Measurements from ENCODE around the gene HSF4. TPM values are rescaled to one million over a fixed set of nuclear protein-coding genes. Genes with fewer than 3 reads are reported as not detected.

The HSF4 gene
- polyA plus RNA-seq, 12 donors: 1.4 to 15.2 (median 4.2) TPM; not detected in 1

Other genes with a start within 250 kb of the HSF4 start
- gene CDH16, start 245.9 kb upstream of the HSF4 start, polyA plus RNA-seq (ENCODE audit: insufficient read length in 12 of 12): 1 to 10 TPM in 1 of 12 donors, under 1 TPM in 7, not detected in 4; 0.12 to 1.2 (median 0.16) TPM
- gene RRAD, start 239.2 kb upstream of the HSF4 start, polyA plus RNA-seq (ENCODE audit: insufficient read length in 12 of 12): 10 to 100 TPM in 1 of 12 donors, 1 to 10 TPM in 10, not detected in 1; 2.8 to 15.8 (median 4.8) TPM
- 10 to 100 TPM in 11 of 12 donors, not detected in 1; 33.1 to 88.0 (median 78.6) TPM for gene CIAO2B, start 230.3 kb upstream of the HSF4 start, polyA plus RNA-seq (ENCODE audit: insufficient read length in 12 of 12)
- gene CES2, start 229.2 kb upstream of the HSF4 start, polyA plus RNA-seq (ENCODE audit: insufficient read length in 12 of 12): 10 to 100 TPM in 11 of 12 donors, not detected in 1; 22.3 to 46.3 (median 29.1) TPM
- under 1 TPM in 10 of 12 donors, not detected in 2; 0.20 to 0.60 (median 0.39) TPM for gene CES3, start 203.5 kb upstream of the HSF4 start, polyA plus RNA-seq (ENCODE audit: insufficient read length in 12 of 12)
- 10 to 100 TPM in 1 of 12 donors, 1 to 10 TPM in 9, not detected in 2; 1.5 to 14.7 (median 2.5) TPM for gene CES4A, start 176.2 kb upstream of the HSF4 start, polyA plus RNA-seq (ENCODE audit: insufficient read length in 12 of 12)
- gene CBFB, start 135.6 kb upstream of the HSF4 start, polyA plus RNA-seq (ENCODE audit: insufficient read length in 12 of 12): 10 to 100 TPM in 11 of 12 donors, not detected in 1; 35.5 to 56.0 (median 42.3) TPM
- 10 to 100 TPM in 11 of 12 donors, not detected in 1; 16.2 to 23.9 (median 19.7) TPM for gene PHAF1, start 54.8 kb upstream of the HSF4 start, polyA plus RNA-seq (ENCODE audit: insufficient read length in 12 of 12)
- 10 to 100 TPM in 5 of 12 donors, 1 to 10 TPM in 6, not detected in 1; 7.1 to 17.2 (median 9.7) TPM for gene B3GNT9, start 13.7 kb upstream of the HSF4 start, polyA plus RNA-seq (ENCODE audit: insufficient read length in 12 of 12)
- 1 to 10 TPM in 10 of 12 donors, not detected in 2; 2.0 to 5.8 (median 3.2) TPM for gene TRADD, start 4.8 kb upstream of the HSF4 start, polyA plus RNA-seq (ENCODE audit: insufficient read length in 12 of 12)
- gene FBXL8, start 4.8 kb upstream of the HSF4 start, polyA plus RNA-seq (ENCODE audit: insufficient read length in 12 of 12): 1 to 10 TPM in 9 of 12 donors, under 1 TPM in 1, not detected in 2; 0.74 to 3.7 (median 2.1) TPM
- 10 to 100 TPM in 11 of 12 donors, not detected in 1; 16.3 to 42.3 (median 34.2) TPM for gene NOL3, start 5.8 kb downstream of the HSF4 start, polyA plus RNA-seq (ENCODE audit: insufficient read length in 12 of 12)
- 10 to 100 TPM in 11 of 12 donors, not detected in 1; 12.3 to 43.5 (median 16.9) TPM for gene MATCAP1, start 19.2 kb downstream of the HSF4 start, polyA plus RNA-seq (ENCODE audit: insufficient read length in 12 of 12)
- gene EXOC3L1, start 25.4 kb downstream of the HSF4 start, polyA plus RNA-seq (ENCODE audit: insufficient read length in 12 of 12): 10 to 100 TPM in 3 of 12 donors, 1 to 10 TPM in 8, not detected in 1; 5.7 to 13.6 (median 8.1) TPM
- gene E2F4, start 27.4 kb downstream of the HSF4 start, polyA plus RNA-seq (ENCODE audit: insufficient read length in 12 of 12): 10 to 100 TPM in 11 of 12 donors, not detected in 1; 29.4 to 85.1 (median 41.0) TPM
- 1 to 10 TPM in 5 of 12 donors, under 1 TPM in 5, not detected in 2; 0.49 to 4.7 (median 1.0) TPM for gene ELMO3, start 34.4 kb downstream of the HSF4 start, polyA plus RNA-seq (ENCODE audit: insufficient read length in 12 of 12)
- 10 to 100 TPM in 11 of 12 donors, not detected in 1; 15.1 to 23.7 (median 18.1) TPM for gene TMEM208, start 62.4 kb downstream of the HSF4 start, polyA plus RNA-seq (ENCODE audit: insufficient read length in 12 of 12)
- 10 to 100 TPM in 11 of 12 donors, not detected in 1; 16.3 to 32.4 (median 20.6) TPM for gene FHOD1, start 82.7 kb downstream of the HSF4 start, polyA plus RNA-seq (ENCODE audit: insufficient read length in 12 of 12)
- 1 to 10 TPM in 5 of 12 donors, under 1 TPM in 5, not detected in 2; 0.54 to 1.9 (median 1.1) TPM for gene SLC9A5, start 84.2 kb downstream of the HSF4 start, polyA plus RNA-seq (ENCODE audit: insufficient read length in 12 of 12)
- 10 to 100 TPM in 4 of 12 donors, 1 to 10 TPM in 7, not detected in 1; 5.0 to 14.6 (median 9.7) TPM for gene PLEKHG4, start 114.8 kb downstream of the HSF4 start, polyA plus RNA-seq (ENCODE audit: insufficient read length in 12 of 12)
- under 1 TPM in 9 of 12 donors, not detected in 3; 0.09 to 0.95 (median 0.33) TPM for gene KCTD19, start 162.0 kb downstream of the HSF4 start, polyA plus RNA-seq (ENCODE audit: insufficient read length in 12 of 12)
- 1 to 10 TPM in 1 of 12 donors, under 1 TPM in 9, not detected in 2; 0.24 to 1.1 (median 0.47) TPM for gene LRRC36, start 162.1 kb downstream of the HSF4 start, polyA plus RNA-seq (ENCODE audit: insufficient read length in 12 of 12)
- 100 to 1,000 TPM in 11 of 12 donors, not detected in 1; 232 to 581 (median 412) TPM for gene TPPP3, start 228.8 kb downstream of the HSF4 start, polyA plus RNA-seq (ENCODE audit: insufficient read length in 12 of 12)